Measurements from ENCODE around the gene CDC14A.

Gene CDC14A

DNA sequence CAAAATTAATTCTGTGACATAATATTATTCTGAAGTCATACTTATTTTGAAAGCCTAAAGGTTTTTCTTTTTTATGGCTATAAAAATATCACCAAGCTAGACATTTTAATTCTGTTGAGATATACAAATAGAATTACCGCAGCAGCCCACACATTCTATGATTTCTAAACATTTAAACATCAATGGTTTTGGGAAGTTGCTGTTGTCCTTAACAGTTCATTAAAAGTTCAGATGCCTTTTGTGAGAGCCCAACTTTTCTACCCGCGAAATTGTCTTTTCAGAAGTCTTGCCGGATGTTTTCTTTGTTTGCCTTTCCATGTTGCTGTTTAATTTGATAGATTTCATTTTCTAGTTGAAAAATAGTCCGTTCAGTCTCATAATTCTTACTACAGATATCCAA, 40.5 kb downstream of the CDC14A start:
- Histone ChIP-seq H3K4me1 (no peaks in the 10 kb centered on the region), H3K27me3 (no peaks in the 10 kb centered on the region), H3K4me3 (ENCODE audit: low read depth, low read length) (no peak overlapping the region), H3K36me3 (peaks cover 6% of the 10 kb centered on the region), H3K9me3 (no peaks in the 10 kb centered on the region)
- TF ChIP-seq, protein P1, sequence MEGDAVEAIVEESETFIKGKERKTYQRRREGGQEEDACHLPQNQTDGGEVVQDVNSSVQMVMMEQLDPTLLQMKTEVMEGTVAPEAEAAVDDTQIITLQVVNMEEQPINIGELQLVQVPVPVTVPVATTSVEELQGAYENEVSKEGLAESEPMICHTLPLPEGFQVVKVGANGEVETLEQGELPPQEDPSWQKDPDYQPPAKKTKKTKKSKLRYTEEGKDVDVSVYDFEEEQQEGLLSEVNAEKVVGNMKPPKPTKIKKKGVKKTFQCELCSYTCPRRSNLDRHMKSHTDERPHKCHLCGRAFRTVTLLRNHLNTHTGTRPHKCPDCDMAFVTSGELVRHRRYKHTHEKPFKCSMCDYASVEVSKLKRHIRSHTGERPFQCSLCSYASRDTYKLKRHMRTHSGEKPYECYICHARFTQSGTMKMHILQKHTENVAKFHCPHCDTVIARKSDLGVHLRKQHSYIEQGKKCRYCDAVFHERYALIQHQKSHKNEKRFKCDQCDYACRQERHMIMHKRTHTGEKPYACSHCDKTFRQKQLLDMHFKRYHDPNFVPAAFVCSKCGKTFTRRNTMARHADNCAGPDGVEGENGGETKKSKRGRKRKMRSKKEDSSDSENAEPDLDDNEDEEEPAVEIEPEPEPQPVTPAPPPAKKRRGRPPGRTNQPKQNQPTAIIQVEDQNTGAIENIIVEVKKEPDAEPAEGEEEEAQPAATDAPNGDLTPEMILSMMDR (IDR thresholded peaks at IDR 0.05; ENCODE audit: low read depth, low read length) = no peak
- no peak for DNase-seq

DNA sequence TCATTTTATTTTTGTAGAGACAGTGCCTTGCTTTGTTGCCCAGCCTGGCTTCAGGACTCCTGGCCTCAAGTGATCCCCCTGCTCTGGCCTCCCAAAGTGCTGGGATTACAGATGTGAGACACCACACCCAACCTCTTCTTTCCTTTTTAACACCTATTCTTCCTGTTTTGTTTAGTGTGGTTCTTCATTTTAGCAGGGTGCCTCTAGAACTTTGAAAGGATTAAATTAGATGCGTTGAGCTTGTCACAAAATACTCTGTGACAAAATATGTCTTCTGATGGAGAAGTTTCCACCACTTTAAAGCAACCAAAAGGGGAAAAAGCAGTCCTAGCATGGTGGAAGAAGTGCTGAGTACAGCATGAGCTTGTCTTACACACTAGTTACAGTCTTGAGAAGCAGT, 42.0 kb downstream of the CDC14A start:
- TF ChIP-seq, protein P1 (IDR thresholded peaks at IDR 0.05; ENCODE audit: low read depth, low read length) = no peak
- H3K4me3 ChIP-seq (ENCODE audit: low read depth, low read length) = no peak overlapping the region
- no peaks in the 10 kb centered on the region for H3K27me3 ChIP-seq
- H3K36me3 ChIP-seq = peaks cover 6% of the 10 kb centered on the region
- no peaks in the 10 kb centered on the region for H3K4me1 ChIP-seq
- H3K9me3 ChIP-seq = no peaks in the 10 kb centered on the region
- no peak for DNase-seq

DNA sequence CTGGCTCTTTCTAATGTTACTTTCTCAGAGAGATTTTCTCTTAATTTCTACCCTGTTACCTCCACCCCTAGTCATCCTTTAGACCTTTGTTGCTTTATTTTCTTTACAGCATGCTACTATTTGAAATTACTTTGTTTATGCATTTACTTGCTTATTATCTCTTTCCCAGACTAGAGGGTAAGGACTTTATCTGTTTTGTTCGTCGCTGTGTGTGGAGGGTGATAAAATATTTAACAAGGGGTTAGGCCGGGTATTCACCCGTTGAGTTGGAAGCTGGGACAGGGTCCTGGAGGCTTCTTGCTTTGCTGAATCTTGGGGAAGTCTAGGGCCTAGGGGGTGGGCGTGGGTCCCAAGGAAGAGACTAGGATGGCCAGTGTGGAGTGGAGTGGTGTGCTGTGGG, 43.6 kb downstream of the CDC14A start:
- Histone ChIP-seq H3K27me3 (no peaks in the 10 kb centered on the region), H3K36me3 (peaks cover 6% of the 10 kb centered on the region), H3K4me3 (ENCODE audit: low read depth, low read length) (no peak overlapping the region), H3K9me3 (no peaks in the 10 kb centered on the region), H3K4me1 (no peaks in the 10 kb centered on the region)
- TF ChIP-seq, protein P1 (IDR thresholded peaks at IDR 0.05; ENCODE audit: low read depth, low read length) = no peak
- no peak for DNase-seq

DNA sequence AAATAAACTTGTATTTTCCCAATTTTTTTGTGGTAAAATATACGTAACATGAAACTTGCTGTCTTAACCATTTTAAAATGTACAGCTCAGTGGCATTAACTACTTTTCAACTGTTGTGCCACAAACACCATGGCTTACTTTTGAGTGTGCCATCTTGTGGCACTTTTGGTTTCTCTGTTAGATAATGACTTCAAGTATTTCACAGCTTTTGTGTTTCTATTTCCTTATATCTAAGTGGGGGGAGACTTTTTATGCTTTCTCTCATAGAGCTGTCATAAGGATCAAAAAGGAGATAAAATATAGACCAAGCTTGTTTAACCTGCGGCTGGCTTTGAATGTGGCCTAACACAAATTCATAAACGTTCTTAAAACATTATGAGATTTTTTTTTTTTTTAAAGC, 44.3 kb downstream of the CDC14A start:
- H3K4me1 ChIP-seq = no peaks in the 10 kb centered on the region
- no peaks in the 10 kb centered on the region for H3K27me3 ChIP-seq
- no peak overlapping the region for H3K4me3 ChIP-seq (ENCODE audit: low read depth, low read length)
- peaks cover 4% of the 10 kb centered on the region for H3K36me3 ChIP-seq
- H3K9me3 ChIP-seq = no peaks in the 10 kb centered on the region
- no peak for DNase-seq
- TF ChIP-seq, protein P1 (IDR thresholded peaks at IDR 0.05; ENCODE audit: low read depth, low read length) = no peak

DNA sequence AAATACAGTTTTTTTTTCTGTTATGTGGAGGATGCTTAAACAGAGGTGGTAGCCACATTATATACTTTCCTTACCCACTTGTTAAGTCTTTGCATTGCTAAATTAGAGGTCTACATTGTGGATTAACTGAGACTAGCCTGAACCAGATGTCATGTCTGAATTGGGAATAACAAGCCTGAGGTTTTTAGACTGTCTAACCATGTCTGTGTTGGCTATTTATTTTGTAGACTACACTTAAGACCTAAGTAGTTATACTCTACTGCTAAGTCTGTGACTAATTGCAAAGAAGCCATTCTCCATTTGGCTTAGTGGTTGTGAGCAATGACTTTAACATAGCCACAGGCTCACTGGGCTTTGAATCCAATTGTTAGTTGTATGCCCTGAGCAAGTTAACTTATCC, 45.4 kb downstream of the CDC14A start:
- no peaks in the 10 kb centered on the region; the same call in none of the 2 replicates for H3K36me3 ChIP-seq
- H3K4me1 ChIP-seq = no peaks in the 10 kb centered on the region
- TF ChIP-seq, protein P1 (IDR thresholded peaks at IDR 0.05; ENCODE audit: low read depth, low read length) = no peak
- H3K27me3 ChIP-seq = no peaks in the 10 kb centered on the region
- H3K9me3 ChIP-seq = no peaks in the 10 kb centered on the region
- H3K4me3 ChIP-seq (ENCODE audit: low read depth, low read length) = no peak overlapping the region
- DNase-seq = no peak

DNA sequence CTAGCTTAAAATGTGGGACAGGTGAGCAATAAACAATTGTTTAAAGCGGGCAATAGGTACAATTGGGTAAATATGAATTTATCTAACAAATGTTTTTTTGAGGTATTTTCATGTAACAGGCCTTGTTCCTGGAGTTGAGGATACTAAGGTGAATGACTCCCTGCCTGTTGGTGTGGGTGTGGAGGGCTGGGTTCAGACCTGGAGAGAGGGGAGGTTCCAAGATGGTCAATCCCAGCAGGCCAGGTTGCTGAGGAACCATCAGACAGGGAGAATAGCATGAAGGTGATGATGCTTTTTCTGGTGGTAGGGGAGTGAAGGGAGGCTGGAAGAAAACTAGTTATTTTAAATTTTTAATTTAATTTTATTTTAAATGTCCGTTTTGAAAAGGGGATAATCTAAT, 46.3 kb downstream of the CDC14A start:
- DNase-seq = no peak
- TF ChIP-seq, protein P1 (IDR thresholded peaks at IDR 0.05; ENCODE audit: low read depth, low read length) = no peak
- Histone ChIP-seq H3K4me3 (ENCODE audit: low read depth, low read length) (no peak overlapping the region), H3K9me3 (no peaks in the 10 kb centered on the region), H3K36me3 (no peaks in the 10 kb centered on the region; the same call in none of the 2 replicates), H3K4me1 (no peaks in the 10 kb centered on the region), H3K27me3 (no peaks in the 10 kb centered on the region)

Measured in BE2C (cell line).